HCT116 (cell line): ENCODE data around the gene LYRM9. TPM values are rescaled to one million over a fixed set of nuclear protein-coding genes. Genes with fewer than 3 reads are reported as not detected.
"Not testable (repeated sequence)": the region's sequence is repeated elsewhere in the genome, so short reads cannot be mapped to it uniquely, and the experiment has no call there.

Source experiments
- ATAC-seq: fragments of 200-7000 bp; cut with Tn5 transposase; 2 replicates; pipeline ENCODE4 v1.9.1; 2020; ENCODE audit warnings: mild to moderate bottlenecking, moderate library complexity
- BruUV-seq: library from RNA; stranded (reverse); fragments of 400-500 nt; replicated peaks from 2 replicates; lab custom pipeline; 2021; lab: Mats Ljungman, UMichigan
- CTCF ChIA-PET: fragments of 300-600 bp; sonication (Branson Sonifier 250); formaldehyde crosslinking; loops from one replicate; lab custom pipeline; 2021; ENCODE audit warnings: antibody characterized with exemption; lab: Charles Lee
- POLR2A ChIA-PET: fragments of 300-600, 350-600 bp; sonication (Branson Sonifier 250); formaldehyde crosslinking; loops from one replicate; lab custom pipeline; 2021; ENCODE audit warnings: antibody characterized with exemption; lab: Charles Lee
- RAD21 ChIA-PET, 2 experiments: fragments of 300-600 bp; sonication (Branson Sonifier 250); formaldehyde crosslinking; loops; one replicate each; lab custom pipeline; 2023; ENCODE audit warnings: low total read pairs in 2 of 2; ENCODE audit not compliant: uncharacterized antibody in 2 of 2, unreplicated experiment in 2 of 2, low non-redundant PET in 1 of 2; lab: Charles Lee
- DNase-seq: peaks from one replicate; pipeline ENCODE4 v3.0.0-alpha.2; 2010; ENCODE audit warnings: low read depth, low spot score
- H2AFZ ChIP-seq: fragments of 200-600 bp; shearing (Covaris generic), sonication (generic); 2 replicates; pipeline ENCODE4 v1.6.1; 2017; ENCODE audit warnings: low read depth, mixed run types, mixed read lengths, antibody characterized with exemption, low read length; ENCODE audit not compliant: poor library complexity, severe bottlenecking
- H3K27ac ChIP-seq: 2 replicates; pipeline ENCODE4 v1.5.1; 2012; ENCODE audit warnings: low read depth, low read length
- H3K27me3 ChIP-seq: fragments of 200-600 bp; sonication (generic); 2 replicates; pipeline ENCODE4 v1.6.1; 2016; ENCODE audit warnings: mixed run types, low read length, mixed read lengths; ENCODE audit not compliant: insufficient read depth
- H3K36me3 ChIP-seq, 2 experiments: fragments of 200-500 bp in 1 of 2; fragments of 200-600 bp in 1 of 2; sonication (Bioruptor generic) in 1 of 2; sonication (generic) in 1 of 2; 2 replicates each; pipeline versions ENCODE4 v1.5.1 to v1.6.1; 2014 to 2016; ENCODE audit warnings: low read length in 2 of 2, inconsistent platforms in 1 of 2, mixed read lengths in 1 of 2, mixed run types in 1 of 2; ENCODE audit not compliant: insufficient read depth in 2 of 2, control insufficient read depth in 1 of 2
- H3K4me1 ChIP-seq, 2 experiments: fragments of 200-600 bp in 1 of 2; sonication (generic) in 1 of 2; 2 replicates each; pipeline versions ENCODE4 v1.5.1 to v1.6.1; 2012 to 2017; ENCODE audit warnings: low read length in 2 of 2, inconsistent platforms in 1 of 2, mild to moderate bottlenecking in 1 of 2, mixed read lengths in 1 of 2, mixed run types in 1 of 2, moderate library complexity in 1 of 2; ENCODE audit not compliant: insufficient read depth in 2 of 2, control insufficient read depth in 1 of 2
- H3K4me2 ChIP-seq: fragments of 200-600 bp; sonication (generic); 2 replicates; pipeline ENCODE4 v1.6.1; 2017; ENCODE audit warnings: mixed run types, low read length, mixed read lengths
- H3K4me3 ChIP-seq, 2 experiments: fragments of 200-600 bp in 1 of 2; sonication (generic) in 1 of 2; replicated peaks in 1 of 2; 2 replicates each; pipeline ENCODE4 v1.5.1; 2011 to 2016; ENCODE audit warnings: low read length in 2 of 2, control low read depth in 1 of 2, low read depth in 1 of 2, mild to moderate bottlenecking in 1 of 2, mixed read lengths in 1 of 2, mixed run types in 1 of 2
- H3K79me2 ChIP-seq: fragments of 200-600 bp; sonication (generic); 2 replicates; pipeline ENCODE4 v1.6.1; 2017; ENCODE audit warnings: mild to moderate bottlenecking, mixed run types, low read length, moderate library complexity, mixed read lengths; ENCODE audit not compliant: insufficient read depth
- H3K9ac ChIP-seq: fragments of 200-600 bp; sonication (generic); 2 replicates; pipeline ENCODE4 v1.6.1; 2016; ENCODE audit warnings: low read length, mixed read lengths
- H3K9me2 ChIP-seq: fragments of 200-600 bp; sonication (generic), shearing (Covaris generic); 2 replicates; pipeline ENCODE4 v1.6.1; 2017; ENCODE audit warnings: mixed run types, mild to moderate bottlenecking, moderate library complexity; ENCODE audit not compliant: insufficient read depth
- H3K9me3 ChIP-seq, 2 experiments: fragments of 200-500 bp in 1 of 2; fragments of 200-600 bp in 1 of 2; sonication (Bioruptor generic) in 1 of 2; sonication (generic) in 1 of 2; 2 replicates each; pipeline ENCODE4 v1.6.1; 2014 to 2017; ENCODE audit warnings: low read length in 2 of 2, mixed read lengths in 2 of 2, inconsistent platforms in 1 of 2, low read depth in 1 of 2, mild to moderate bottlenecking in 1 of 2, mixed run types in 1 of 2, moderate library complexity in 1 of 2; ENCODE audit not compliant: control insufficient read depth in 1 of 2, insufficient read depth in 1 of 2
- H4K20me1 ChIP-seq: fragments of 200-600 bp; sonication (generic), shearing (Covaris generic); 2 replicates; pipeline ENCODE4 v1.6.1; 2017; ENCODE audit warnings: mixed run types, mild to moderate bottlenecking, moderate library complexity; ENCODE audit not compliant: insufficient read depth
- ELF1 ChIP-seq: IDR thresholded peaks from 2 replicates; pipeline ENCODE4 v1.6.1; 2012; ENCODE audit warnings: low read depth, borderline replicate concordance
- REST ChIP-seq: IDR thresholded peaks from 2 replicates; pipeline ENCODE4 v1.6.1; 2012; ENCODE audit warnings: low read depth
- intact Hi-C: fragments of 100-400 bp; cut with micrococcal nuclease; formaldehyde crosslinking; loops from 2 replicates; pipeline ENCODE4 v1.10.0; 2022
- total RNA-seq: library from RNA; stranded (reverse); gene quantifications from one replicate; pipeline ENCODE4 v1.2.1, GENCODE V29; 2021; ENCODE audit not compliant: unreplicated experiment

The LYRM9 gene
- total RNA-seq, 1 experiment from 2014 or later = 4.8 TPM

DNA sequence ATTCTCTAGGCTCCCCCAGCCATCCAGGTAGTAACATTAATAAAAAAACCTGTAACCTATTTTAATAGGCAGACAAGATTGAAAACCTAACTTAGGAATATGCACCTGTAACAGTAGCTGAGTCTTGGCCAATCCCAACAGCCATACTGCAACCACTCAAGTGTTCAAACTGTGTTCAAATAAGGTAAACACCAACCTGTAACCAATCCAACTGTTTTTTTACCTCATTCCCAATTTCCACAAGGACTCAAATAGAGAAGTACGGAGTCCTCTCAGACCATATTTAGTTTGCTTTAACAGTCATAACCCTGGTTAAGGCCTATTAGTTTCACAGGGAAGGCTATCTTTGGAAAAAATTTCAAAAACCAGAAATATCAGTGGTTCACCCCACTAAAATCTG, 52.5 kb downstream of the LYRM9 start:
- DNase-seq (no peak), ATAC-seq (no peak)
- no TSS peak for BruUV-seq
- ChIA-PET RAD21 (no interaction called here), CTCF (no interaction called here), POLR2A (no interaction called here)
- Histone ChIP-seq H3K9ac (no peak overlapping the region), H4K20me1 (no peaks in the 10 kb centered on the region), H3K27me3 (no peaks in the 10 kb centered on the region), H3K79me2 (no peaks in the 10 kb centered on the region), H3K9me2 (no peaks in the 10 kb centered on the region), H2AFZ (no peak overlapping the region), H3K4me2 (no peak overlapping the region), H3K9me3 (no peaks in the 10 kb centered on the region), H3K4me3 (no peak overlapping the region), H3K4me1 (no peaks in the 10 kb centered on the region), H3K36me3 (no peaks in the 10 kb centered on the region), H3K27ac (no peak overlapping the region)
- TF ChIP-seq REST (no peak), ELF1 (no peak)
- intact Hi-C loops = loop anchor here (5.0 kb wide), 1 partner anchor 48 kb away; no protein-coding TSS in a partner anchor

GRCh38 chr17:27840406-27840678, 52.8 kb downstream of the LYRM9 start:
- H3K9me3 ChIP-seq, H3K9me2 ChIP-seq, H2AFZ ChIP-seq, H3K4me2 ChIP-seq, H3K27ac ChIP-seq, H3K4me1 ChIP-seq, POLR2A ChIA-PET, RAD21 ChIA-PET, H3K4me3 ChIP-seq, BruUV-seq, H3K9ac ChIP-seq, DNase-seq, H3K36me3 ChIP-seq, CTCF ChIA-PET, H4K20me1 ChIP-seq, H3K79me2 ChIP-seq, ATAC-seq, H3K27me3 ChIP-seq: not testable (repeated sequence)
- intact Hi-C loops = loop anchor here (5.0 kb wide), 1 partner anchor 48 kb away; no protein-coding TSS in a partner anchor

DNA sequence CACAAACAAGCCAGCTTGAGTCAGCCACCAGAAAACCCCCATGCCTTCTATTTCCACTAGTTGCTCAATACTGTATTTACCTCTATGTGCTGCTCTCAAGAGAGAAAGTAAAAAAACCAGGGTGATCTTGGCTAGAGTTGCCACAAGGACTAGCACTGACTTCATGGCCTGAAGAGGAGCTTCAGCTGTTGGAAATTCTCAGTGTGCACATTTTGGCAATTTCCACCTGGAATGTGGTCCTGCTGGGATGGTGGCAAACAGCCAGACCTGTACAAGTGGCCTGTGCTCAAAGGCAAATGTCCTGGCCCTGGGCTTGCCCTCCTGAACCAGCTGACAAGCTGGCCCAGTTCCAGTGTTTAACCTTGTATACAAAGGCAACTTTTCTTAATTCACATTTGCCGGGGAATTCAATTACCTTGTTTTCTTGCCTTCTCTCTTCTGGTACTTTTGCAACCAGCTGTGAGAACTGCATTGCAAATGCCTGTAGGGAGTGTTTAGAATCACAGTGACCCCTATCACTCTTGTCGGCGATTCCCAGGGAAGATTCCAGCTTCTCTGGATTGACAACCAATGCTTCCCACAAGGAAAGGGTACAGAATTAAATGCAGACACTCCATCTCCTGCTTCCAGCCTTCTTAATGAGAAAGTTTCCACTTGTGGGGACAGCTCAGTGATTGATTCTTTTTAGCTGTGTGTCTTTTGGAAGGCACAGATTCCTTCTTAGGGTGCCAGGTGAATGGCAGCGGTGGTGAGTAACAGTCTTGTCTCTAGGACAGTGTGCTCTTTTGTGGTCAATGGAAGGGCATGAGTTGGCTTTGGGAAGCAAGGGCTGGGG, 53.4 kb downstream of the LYRM9 start:
- BruUV-seq, H3K27ac ChIP-seq, CTCF ChIA-PET, H3K4me3 ChIP-seq, DNase-seq, H3K36me3 ChIP-seq, H4K20me1 ChIP-seq, ATAC-seq, H2AFZ ChIP-seq, H3K79me2 ChIP-seq, H3K4me1 ChIP-seq, H3K27me3 ChIP-seq, H3K4me2 ChIP-seq, H3K9me3 ChIP-seq, RAD21 ChIA-PET, POLR2A ChIA-PET, H3K9ac ChIP-seq, H3K9me2 ChIP-seq: not testable (repeated sequence)
- intact Hi-C loops = loop anchor here (5.0 kb wide), 1 partner anchor 47 kb away; no protein-coding TSS in a partner anchor
